D721Med (cell line): ENCODE data around the gene IMMP1L.
A peak's percentile ranks its signal among the peaks of the same experiment; 100 is the strongest.

Experiments used
- DNase-seq: peaks from one replicate; pipeline ENCODE4 v3.0.0; 2011; ENCODE audit warnings: low spot score; ENCODE audit not compliant: insufficient read length
- FAIRE-seq: peaks from 2 replicates; lab custom pipeline; 2011; peaks lifted over from hg19 to GRCh38; lab: Jason Lieb, UNC
- CTCF ChIP-seq: IDR thresholded peaks from 2 replicates; pipeline ENCODE4 v1.5.1; 2012; ENCODE audit warnings: mild to moderate bottlenecking, control low read depth; ENCODE audit not compliant: insufficient read depth; ENCODE audit errors: missing control alignments

The IMMP1L gene

GRCh38 chr11:31443802-31444201 is 65.6 kb downstream of the IMMP1L start:
- no peak for DNase-seq
- peak; percentile 58 for FAIRE-seq
- no peak for TF ChIP-seq CTCF

GRCh38 chr11:31442086-31442485 is 67.3 kb downstream of the IMMP1L start:
- no peak for FAIRE-seq
- no peak for DNase-seq

GRCh38 chr11:31441296-31441695 is 68.1 kb downstream of the IMMP1L start:
- FAIRE-seq = no peak

More at GRCh38 chr11:31442086-31442485, 67.3 kb downstream of the IMMP1L start:
- no peak for TF ChIP-seq CTCF

GRCh38 chr11:31437742-31438435 is 71.5 kb downstream of the IMMP1L start:
- TF ChIP-seq CTCF = no peak
- DNase-seq (no peak), FAIRE-seq (no peak)

More at GRCh38 chr11:31441296-31441695, 68.1 kb downstream of the IMMP1L start:
- TF ChIP-seq CTCF = no peak
- DNase-seq = no peak

- no peak for TF ChIP-seq CTCF
- no peak for DNase-seq
- FAIRE-seq = peak; percentile 48
Measured at GRCh38 chr11:31433851-31434250, 75.6 kb downstream of the IMMP1L start.

GRCh38 chr11:31424652-31425051 is 84.8 kb downstream of the IMMP1L start:
- FAIRE-seq (no peak), DNase-seq (no peak)
- no peak for TF ChIP-seq CTCF

GRCh38 chr11:31422703-31423102 is 86.7 kb downstream of the IMMP1L start:
- DNase-seq (no peak), FAIRE-seq (no peak)
- no peak for TF ChIP-seq CTCF
